CD4-positive, alpha-beta T cell treated with Interleukin-4 for 1 hour (primary cell): Measurements from ENCODE around the gene LPAR1.

Experiments used
- DNase-seq, 2 donors: peaks; one replicate each; pipeline ENCODE4 v3.0.0-alpha.2; 2020 to 2022

LPAR1 gene

DNA sequence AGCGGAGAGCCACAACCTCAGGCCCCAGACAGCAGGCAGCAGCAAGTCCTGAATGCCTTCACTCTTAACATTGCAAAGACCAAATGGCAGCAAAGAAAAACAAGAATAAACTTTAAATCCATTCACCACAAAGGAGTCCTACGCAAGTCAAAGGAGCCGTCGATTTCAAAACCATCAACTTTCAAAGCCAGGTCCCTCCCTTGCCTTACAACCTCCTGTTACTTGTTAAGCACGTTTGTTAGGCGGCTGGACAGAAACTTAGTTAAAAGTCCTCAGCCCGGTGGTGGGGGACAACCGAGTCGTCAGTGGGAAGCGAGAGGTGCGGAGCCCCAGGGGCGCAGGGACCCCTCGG lies 938 bp downstream of the LPAR1 start:
- DNase-seq = no peak

GRCh38 chr9:111036946-111037345 lies 1.3 kb downstream of the LPAR1 start:
- no peak for DNase-seq

- DNase-seq = peak in 1 of 2 donors; percentile 23
Measured at GRCh38 chr9:111036429-111036789, 1.9 kb downstream of the LPAR1 start.

- DNase-seq = no peak
Measured at GRCh38 chr9:111035543-111036428, 2.5 kb downstream of the LPAR1 start.

DNA sequence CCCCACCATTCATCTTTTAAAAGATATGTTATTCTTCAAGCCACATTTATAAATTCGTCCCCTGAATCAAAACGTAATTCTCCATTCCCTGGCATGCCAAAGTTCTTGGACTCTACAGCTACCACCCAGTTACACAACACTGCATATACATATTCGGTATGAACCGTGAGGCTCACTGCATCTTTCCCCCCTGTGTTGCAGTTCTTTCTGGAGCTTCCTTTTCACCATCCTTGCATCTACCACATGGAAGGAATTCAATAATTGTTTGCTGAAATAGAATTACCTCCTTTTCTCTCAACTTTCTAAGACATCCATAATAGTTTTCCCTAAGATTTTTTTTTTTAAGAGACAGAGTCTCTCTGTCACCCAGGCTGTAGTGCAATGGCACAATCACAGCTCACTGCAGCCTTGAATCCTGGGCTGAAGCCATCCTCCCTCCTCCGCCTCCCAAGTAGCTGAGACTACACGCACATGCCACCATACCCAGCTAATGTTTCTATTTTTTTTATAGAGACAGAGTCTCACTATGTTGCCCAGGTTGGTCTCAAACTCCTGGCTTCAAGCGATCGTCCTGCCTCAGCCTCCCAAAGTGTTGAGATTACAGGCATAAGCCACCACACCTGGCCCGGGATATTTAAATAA lies 3.3 kb downstream of the LPAR1 start:
- DNase-seq = no peak

DNA sequence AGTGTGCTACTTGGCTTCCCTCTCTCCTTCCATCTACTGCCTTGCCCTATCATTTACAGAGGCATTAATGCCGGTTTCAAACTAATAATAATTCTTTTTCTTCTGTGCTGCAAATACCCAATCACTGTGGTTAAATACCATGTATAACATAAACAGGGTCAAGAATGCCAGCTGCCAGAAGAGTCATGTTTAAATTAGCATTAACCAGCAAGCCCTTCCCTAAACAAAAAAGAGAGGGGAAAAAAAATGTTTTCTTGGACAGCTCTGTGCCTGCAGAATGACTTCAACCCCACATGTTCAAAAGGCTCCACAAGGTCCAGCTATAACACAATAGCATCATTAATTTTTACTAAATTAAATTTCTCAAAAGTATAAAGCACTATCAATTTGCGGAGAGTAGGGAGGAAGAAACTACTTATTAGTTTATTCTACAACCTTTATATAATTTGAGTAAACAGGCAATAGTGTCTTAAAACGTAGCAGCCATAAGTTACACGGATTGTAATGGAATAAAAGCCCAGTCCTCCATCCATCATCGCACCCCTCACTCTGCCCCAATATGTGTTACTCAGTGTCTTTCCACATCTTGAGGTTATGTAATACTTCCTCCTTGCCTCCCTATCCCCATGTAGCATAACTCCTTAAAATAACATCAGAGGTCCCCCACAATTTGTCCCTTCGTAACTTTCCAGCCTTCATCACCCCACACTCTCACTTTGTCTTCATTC lies 3.9 kb downstream of the LPAR1 start:
- no peak for DNase-seq

- DNase-seq = no peak
Measured at GRCh38 chr9:111030492-111030891, 7.8 kb downstream of the LPAR1 start.

GRCh38 chr9:111029260-111029659 lies 9.0 kb downstream of the LPAR1 start:
- DNase-seq = no peak

- no peak for DNase-seq
Measured at GRCh38 chr9:111027798-111028197, 10.5 kb downstream of the LPAR1 start.

GRCh38 chr9:111023128-111023527 lies 15.1 kb downstream of the LPAR1 start:
- no peak for DNase-seq

DNA sequence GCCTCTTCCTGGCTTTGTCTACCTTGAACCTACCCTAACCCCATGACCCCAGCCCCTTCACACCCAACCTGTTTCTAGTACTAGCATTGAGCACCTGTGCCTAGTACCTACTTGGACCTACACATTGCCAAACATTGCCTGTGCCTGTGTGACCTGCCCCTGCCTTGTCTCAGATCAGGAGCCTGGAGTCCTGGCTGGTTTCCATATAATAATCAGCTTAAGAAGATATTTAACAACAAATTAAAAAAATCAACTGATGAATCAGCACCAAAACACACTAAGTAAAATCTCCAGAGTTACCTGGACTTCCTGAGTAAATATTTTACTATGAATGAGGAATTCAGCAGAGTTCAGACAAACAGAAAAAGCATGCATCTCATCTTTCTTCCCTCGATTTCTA lies 17.7 kb downstream of the LPAR1 start:
- no peak for DNase-seq

DNA sequence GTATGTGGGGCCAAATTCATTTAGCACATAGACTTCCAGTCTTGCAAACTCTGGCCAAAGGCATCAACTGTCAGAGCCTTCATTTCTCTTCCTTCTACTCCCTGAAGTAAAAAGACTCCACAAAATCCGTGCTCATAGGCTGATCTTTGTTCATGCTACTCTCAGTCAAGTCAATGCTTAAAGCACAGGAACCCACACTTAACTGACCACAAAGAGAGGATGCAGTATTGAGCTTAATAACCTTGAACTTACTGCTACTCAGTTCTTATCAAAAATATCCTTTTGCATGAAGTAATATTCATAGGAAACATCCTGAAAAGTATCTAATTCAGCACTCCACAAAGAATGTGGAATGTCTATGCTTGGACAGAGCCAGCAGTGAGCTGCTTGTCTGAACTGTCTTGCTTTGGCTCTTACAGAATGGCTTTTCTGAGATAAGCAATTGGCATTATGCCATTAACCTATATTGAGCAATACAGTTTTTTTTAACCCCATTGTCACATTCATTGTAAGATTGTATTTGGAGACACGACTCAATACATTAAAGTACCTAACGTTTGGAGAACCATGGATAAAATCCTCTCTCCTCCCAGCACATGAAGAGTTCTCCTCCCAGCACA lies 21.7 kb downstream of the LPAR1 start:
- DNase-seq = no peak

- DNase-seq = no peak
Measured at GRCh38 chr9:111016016-111016415, 22.3 kb downstream of the LPAR1 start.

- DNase-seq = no peak
Measured at GRCh38 chr9:111013707-111014106, 24.6 kb downstream of the LPAR1 start.

GRCh38 chr9:111013250-111013649 lies 25.0 kb downstream of the LPAR1 start:
- no peak for DNase-seq

DNA sequence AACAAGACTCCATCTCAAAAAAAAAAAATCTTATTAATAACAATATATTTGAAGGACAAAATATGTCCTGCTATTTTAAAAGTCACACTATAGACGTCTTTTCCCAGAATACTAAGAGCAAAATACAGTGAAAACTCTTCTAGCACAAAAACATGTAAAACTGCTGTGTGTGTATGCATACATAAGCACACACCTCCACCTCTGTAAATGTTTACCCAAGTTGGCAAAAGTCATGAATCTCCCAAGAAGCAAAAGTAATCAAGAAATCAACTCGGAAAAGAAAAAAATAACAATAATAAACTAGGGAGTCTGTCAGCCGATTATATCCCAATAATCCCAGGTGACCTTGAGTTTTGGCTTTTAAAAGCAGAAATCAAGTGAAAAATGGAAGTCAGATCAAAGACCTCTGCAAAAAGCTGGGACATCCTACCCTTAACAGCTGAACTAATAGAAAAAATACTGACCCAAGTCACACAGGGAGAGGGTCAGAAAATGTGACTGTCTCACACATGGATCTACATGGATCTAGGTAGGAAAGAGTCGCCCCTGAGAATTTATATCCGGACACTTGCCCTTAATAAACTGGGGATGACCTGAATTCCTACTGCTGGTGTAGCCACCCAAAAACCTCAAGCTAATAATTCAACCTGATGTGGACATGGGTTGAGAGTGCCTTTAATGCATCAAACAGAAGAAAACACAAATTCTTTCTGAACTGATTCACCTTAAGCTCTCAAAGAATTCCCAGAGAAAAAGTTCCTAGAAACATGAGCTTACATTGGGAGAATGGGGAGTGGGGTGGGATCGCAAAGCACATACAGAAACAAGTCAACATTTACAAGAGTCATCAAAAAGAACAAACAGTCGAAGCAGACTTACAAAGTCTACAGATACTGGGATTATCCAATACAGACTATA lies 29.9 kb downstream of the LPAR1 start:
- no peak for DNase-seq

DNA sequence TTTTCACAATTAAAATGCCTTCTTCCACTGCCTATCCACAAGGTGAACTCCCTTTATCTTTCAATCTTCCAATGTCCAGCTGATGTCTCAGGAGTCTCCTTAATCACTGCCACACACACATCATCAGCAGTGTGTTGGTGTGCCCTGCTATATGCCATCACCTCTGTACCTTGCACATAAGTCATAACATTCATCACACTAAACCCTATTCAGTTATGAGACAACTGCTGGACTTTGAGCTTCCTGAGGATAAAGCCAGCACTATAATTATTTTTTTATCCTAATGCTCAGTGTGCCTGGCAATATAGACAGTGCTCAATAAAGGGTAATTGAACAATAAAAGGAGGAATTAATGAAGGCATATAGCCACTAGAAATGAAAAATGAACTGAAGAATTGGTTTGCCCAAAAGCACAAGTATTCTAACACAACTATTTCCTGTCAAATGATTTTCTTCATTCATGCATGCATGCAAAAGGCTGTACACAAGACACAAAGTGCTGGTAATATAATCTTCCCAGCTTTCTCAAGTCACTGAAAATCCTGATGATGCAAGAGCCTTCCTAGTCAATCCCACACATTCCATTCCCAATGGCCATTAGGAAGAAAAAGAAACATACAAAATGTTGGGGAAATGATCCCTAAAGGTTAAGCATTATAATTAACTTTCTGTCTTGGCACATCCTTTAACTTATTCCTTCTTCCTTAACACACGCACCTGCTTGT lies 32.4 kb downstream of the LPAR1 start:
- no peak for DNase-seq

GRCh38 chr9:111004936-111005335 lies 33.3 kb downstream of the LPAR1 start:
- DNase-seq = no peak

GRCh38 chr9:111003182-111003581 lies 35.1 kb downstream of the LPAR1 start:
- DNase-seq = no peak

DNA sequence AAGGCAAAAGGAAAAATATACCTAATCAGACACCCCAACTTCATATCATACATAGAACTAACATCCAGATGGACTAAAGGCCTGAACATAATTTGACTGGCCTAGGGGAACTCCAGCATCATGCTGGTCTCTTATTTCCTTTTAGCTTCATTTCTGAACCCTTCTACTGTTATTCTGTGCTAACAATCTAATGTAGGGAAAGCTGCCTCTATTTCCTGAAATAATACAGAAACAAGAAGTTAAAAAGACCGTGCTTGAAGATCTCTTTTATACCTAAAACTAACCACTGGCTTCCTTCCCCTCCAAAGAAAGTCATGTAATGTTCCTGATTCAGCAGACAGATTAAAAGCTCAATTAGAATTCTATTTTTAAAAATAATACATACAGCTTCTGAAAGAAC lies 36.7 kb downstream of the LPAR1 start:
- no peak for DNase-seq

DNA sequence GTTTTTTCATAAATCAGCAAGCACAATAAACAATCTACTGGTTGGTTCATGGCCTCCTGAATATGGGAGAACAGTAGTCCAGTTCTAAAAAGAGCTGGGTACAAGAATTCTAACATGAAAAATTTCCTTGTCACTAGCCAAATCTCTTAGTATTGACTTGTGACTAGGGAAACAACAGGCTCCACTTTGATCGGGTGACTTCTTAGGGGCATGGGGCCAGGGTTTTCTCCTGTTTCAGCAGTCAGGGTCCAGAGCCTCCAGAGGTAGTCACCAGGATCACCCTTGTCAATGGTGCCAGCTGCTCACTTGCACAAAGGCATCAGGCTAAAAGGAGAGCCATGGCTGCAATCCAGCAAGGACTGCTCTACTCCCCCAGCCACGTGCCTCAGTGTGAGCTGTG lies 38.1 kb downstream of the LPAR1 start:
- DNase-seq = no peak

GRCh38 chr9:110999379-110999778 lies 38.9 kb downstream of the LPAR1 start:
- no peak for DNase-seq
